HFFc6 (cell line): ENCODE results near the gene PLEKHA6. TPM values are rescaled to one million over a fixed set of nuclear protein-coding genes. Genes with fewer than 3 reads are reported as not detected.

ENCODE experiments used
- DNase-seq: peaks from one replicate; pipeline ENCODE4 v3.0.0-alpha.2; 2018
- H3K27ac Mint-ChIP-seq: 2 replicates; pipeline ENCODE4 v1.8.0; 2020; ENCODE audit warnings: mild to moderate bottlenecking, mixed read lengths
- H3K27me3 Mint-ChIP-seq: 2 replicates; pipeline ENCODE4 v1.8.0; 2021; ENCODE audit warnings: mild to moderate bottlenecking, moderate library complexity, mixed read lengths; ENCODE audit not compliant: insufficient read depth
- H3K36me3 Mint-ChIP-seq: 2 replicates; pipeline ENCODE4 v1.8.0; 2021; ENCODE audit warnings: low read depth, mixed read lengths
- H3K4me1 Mint-ChIP-seq: 2 replicates; pipeline ENCODE4 v1.8.0; 2020; ENCODE audit warnings: low read depth, mixed read lengths
- H3K4me3 Mint-ChIP-seq: 2 replicates; pipeline ENCODE4 v1.8.0; 2020; ENCODE audit warnings: mild to moderate bottlenecking, moderate library complexity, mixed read lengths
- H3K9me3 Mint-ChIP-seq: 2 replicates; pipeline ENCODE4 v1.8.0; 2020; ENCODE audit warnings: mild to moderate bottlenecking, mixed read lengths
- total RNA-seq, 6 experiments: library from RNA; stranded (reverse); fragmentation: NEBNext Ultra II Directional; extraction: Animal tissue kit (Norgen Biotek cat#: 25700); gene quantifications; 2 replicates in 1 of 6; 3 replicates in 5 of 6; pipeline ENCODE4 v1.2.3, GENCODE V29; 2021
- TF ChIP-seq, protein P1 (sequence below): fragments of 200-600 bp; sonication (generic); IDR thresholded peaks from 2 replicates; pipeline ENCODE4 v1.5.0; 2021; ENCODE audit warnings: antibody characterized with exemption, mild to moderate bottlenecking

PLEKHA6 gene
- total RNA-seq, 6 experiments from 2014 or later, result 1.3 to 2.4 (median 1.5) TPM

DNA sequence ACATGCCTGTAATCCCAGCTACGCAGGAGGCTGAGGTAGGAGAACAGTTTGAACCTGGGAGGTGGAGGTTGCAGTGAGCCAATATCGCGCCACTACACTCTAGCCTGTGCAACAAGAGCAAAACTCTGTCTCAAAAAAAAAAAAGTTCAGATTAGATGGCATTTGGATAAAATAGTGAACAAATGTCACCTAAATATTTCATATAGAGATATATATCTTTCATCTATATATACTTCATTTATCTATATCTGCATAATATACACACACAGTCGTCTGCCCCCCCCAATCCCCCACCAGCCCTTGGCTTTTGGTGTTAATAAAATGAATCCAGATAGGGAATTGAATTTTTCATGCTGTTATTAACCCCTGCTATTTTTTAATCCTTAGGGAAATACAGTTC is 46.9 kb upstream of the PLEKHA6 start:
- Mint-ChIP-seq H3K9me3 (no peaks in the 10 kb centered on the region), H3K36me3 (peaks cover 52% of the 10 kb centered on the region), H3K4me1 (peaks cover 15% of the 10 kb centered on the region), H3K27me3 (peaks cover 8% of the 10 kb centered on the region; the same call in 1 of the 2 replicates), H3K27ac (no peak overlapping the region), H3K4me3 (peak overlapping the region; percentile 99)
- TF ChIP-seq, protein P1, sequence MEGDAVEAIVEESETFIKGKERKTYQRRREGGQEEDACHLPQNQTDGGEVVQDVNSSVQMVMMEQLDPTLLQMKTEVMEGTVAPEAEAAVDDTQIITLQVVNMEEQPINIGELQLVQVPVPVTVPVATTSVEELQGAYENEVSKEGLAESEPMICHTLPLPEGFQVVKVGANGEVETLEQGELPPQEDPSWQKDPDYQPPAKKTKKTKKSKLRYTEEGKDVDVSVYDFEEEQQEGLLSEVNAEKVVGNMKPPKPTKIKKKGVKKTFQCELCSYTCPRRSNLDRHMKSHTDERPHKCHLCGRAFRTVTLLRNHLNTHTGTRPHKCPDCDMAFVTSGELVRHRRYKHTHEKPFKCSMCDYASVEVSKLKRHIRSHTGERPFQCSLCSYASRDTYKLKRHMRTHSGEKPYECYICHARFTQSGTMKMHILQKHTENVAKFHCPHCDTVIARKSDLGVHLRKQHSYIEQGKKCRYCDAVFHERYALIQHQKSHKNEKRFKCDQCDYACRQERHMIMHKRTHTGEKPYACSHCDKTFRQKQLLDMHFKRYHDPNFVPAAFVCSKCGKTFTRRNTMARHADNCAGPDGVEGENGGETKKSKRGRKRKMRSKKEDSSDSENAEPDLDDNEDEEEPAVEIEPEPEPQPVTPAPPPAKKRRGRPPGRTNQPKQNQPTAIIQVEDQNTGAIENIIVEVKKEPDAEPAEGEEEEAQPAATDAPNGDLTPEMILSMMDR, result no peak
- no peak for DNase-seq

DNA sequence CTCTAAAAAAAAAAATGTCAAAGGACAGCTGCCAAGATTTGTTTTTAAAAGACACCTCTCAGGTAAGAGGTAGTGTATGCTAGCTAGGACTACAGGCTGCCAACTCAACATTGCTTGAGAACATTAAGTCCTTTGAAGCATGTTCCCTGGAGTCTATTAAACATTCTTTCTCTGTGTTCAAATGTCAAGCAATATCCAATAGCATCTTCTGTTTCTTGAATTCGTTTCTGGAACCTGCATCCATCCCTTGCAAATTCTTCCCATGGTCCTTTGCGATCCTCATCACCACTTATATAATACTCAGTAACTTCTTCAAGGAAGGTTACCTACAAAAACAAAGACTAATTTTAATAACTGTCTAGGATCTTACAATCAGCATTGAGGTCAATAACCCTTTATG is 46.3 kb upstream of the PLEKHA6 start:
- H3K9me3 Mint-ChIP-seq, result no peaks in the 10 kb centered on the region
- peaks cover 2% of the 10 kb centered on the region; the same call in 1 of the 2 replicates for H3K27me3 Mint-ChIP-seq
- H3K4me1 Mint-ChIP-seq, result peaks cover 15% of the 10 kb centered on the region
- TF ChIP-seq, protein P1, result no peak
- DNase-seq, result no peak
- peaks cover 49% of the 10 kb centered on the region for H3K36me3 Mint-ChIP-seq
- H3K4me3 Mint-ChIP-seq, result peak overlapping the region; percentile 99
- no peak overlapping the region; the same call in 1 of the 2 replicates for H3K27ac Mint-ChIP-seq

DNA sequence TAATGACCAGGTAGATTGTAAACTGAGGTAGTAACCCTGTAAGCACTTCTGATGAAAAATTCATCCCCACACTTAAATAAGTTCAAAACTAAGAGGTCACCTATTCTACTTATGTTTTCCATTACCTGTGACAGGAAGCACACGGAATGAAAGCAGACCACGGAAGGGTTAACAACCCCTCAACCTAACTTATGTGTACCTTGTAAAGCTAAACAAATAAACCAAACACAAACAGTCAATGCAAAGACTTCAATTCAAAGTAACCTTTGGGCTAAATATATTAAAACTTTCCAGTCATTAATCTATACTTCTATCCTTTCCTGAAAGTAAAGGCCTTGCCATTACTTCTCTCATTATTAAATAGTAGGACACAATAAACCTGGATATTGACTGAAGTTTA is 44.9 kb upstream of the PLEKHA6 start:
- Mint-ChIP-seq H3K36me3 (peaks cover 44% of the 10 kb centered on the region), H3K27ac (no peak overlapping the region)
- TF ChIP-seq, protein P1, result no peak

DNA sequence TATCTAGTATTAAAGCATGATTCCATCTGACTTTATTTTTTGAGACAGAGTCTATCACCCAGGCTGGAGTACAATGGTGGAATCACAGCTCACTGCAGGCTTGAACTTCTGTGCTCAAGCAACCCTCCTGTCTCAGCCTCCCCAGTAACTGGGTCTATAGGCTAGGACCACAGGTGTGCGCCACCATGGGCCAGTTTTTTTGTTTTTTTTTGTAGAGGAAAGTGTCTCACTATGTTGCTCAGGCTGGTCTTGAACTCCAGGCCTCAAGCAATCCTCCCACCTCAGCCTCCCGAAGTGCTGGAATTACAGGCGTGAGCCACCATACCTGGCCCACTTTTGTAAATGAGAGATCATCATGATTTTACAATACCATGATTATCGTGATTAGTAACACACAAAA is 42.7 kb upstream of the PLEKHA6 start:
- Mint-ChIP-seq H3K4me1 (peaks cover 15% of the 10 kb centered on the region), H3K9me3 (no peaks in the 10 kb centered on the region), H3K4me3 (no peak overlapping the region), H3K36me3 (peaks cover 27% of the 10 kb centered on the region), H3K27ac (no peak overlapping the region), H3K27me3 (peaks cover 2% of the 10 kb centered on the region)
- TF ChIP-seq, protein P1, result no peak
- DNase-seq, result no peak

More for the DNA sequence above, 44.9 kb upstream of the PLEKHA6 start:
- no peaks in the 10 kb centered on the region for H3K9me3 Mint-ChIP-seq
- H3K4me3 Mint-ChIP-seq, result no peak overlapping the region
- H3K4me1 Mint-ChIP-seq, result peaks cover 15% of the 10 kb centered on the region
- DNase-seq, result no peak
- H3K27me3 Mint-ChIP-seq, result peaks cover 2% of the 10 kb centered on the region; the same call in 1 of the 2 replicates

DNA sequence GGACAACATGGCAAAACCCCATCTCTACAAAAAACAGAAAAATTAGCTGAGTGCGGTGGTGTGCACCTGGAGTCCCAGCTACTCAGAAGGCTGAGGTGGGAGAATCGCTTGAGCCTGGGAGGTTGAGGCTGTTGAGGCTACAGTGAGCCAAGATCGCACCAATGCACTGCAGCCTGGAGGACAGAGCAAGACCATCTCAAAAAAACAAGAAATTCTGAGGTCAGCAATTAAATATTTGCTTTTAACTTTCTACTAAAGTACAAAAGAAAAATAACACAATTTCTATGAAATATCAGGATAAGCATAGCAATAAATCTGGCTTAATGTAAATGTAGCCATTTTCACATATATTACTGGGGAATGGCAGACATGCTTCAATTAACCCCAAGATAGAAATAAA is 42.0 kb upstream of the PLEKHA6 start:
- H3K4me3 Mint-ChIP-seq, result no peak overlapping the region
- peaks cover 11% of the 10 kb centered on the region for H3K4me1 Mint-ChIP-seq
- H3K9me3 Mint-ChIP-seq, result no peaks in the 10 kb centered on the region
- TF ChIP-seq, protein P1, result no peak
- no peak for DNase-seq
- H3K27me3 Mint-ChIP-seq, result peaks cover 2% of the 10 kb centered on the region
- H3K27ac Mint-ChIP-seq, result no peak overlapping the region
- H3K36me3 Mint-ChIP-seq, result peaks cover 27% of the 10 kb centered on the region
